DND-41 (cell line): ENCODE results near the gene HES4.
"Not testable (repeated sequence)": the region's sequence is repeated elsewhere in the genome, so short reads cannot be mapped to it uniquely, and the experiment has no call there.

Experiments
- CTCF ChIP-seq: IDR thresholded peaks from 2 replicates; pipeline ENCODE4 v1.5.1; 2012; ENCODE audit warnings: borderline replicate concordance, low read length, moderate library complexity, mild to moderate bottlenecking; ENCODE audit not compliant: poor library complexity, severe bottlenecking; ENCODE audit errors: extremely low read depth
- EZH2 ChIP-seq: IDR thresholded peaks from 3 replicates; pipeline ENCODE4 v1.6.1; 2012; ENCODE audit warnings: borderline replicate concordance, low read depth, mild to moderate bottlenecking, moderate library complexity, low read length, inconsistent platforms; ENCODE audit not compliant: severe bottlenecking

- TF ChIP-seq CTCF, EZH2: not testable (repeated sequence)
Observed at GRCh38 chr1:1010131-1010530, 10.2 kb upstream of the HES4 start.
